Measurements from ENCODE around the gene TFR2.

The TFR2 gene

DNA sequence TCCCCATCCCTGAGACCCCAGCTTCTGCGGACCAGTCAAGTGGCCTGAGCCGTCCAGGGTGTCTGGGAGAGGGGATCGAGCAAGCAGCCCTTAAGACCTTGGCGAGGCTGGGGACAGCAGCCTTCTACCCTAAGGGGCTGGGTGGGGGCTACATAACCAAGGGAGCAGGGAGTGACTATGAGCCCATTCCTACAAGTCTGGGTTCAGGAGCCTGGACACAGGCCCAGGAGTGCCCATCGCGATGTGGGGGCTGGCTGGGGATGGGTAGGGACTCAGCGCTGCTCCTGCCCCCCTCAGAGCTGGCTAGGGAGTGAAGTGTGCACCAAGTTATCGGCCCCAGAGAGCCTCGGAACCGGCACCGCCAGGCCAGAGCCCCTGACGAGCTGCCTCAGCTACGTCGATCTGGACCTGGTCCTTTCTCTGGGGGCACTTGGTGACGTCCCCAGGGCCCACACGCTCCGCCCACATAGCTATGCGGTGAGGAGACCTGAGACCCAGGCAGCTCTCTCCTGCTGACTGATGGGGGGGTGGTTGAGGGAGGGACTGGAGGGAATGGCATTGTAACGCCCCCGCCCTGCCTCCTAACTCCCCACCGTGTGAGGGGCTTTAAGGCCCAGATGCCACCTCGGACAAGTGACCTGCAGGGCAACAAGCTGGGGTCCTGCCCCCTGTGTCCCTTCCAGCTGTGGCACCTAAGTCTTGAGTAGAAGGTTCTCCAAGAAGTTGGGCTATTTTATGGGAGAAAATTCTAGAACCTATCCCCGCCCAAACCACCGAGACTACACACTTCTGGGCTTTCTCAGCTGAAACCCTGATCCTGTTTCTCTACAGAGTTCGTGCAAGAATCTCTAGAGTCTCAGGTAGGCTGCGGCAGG is 70.2 kb downstream of the TFR2 start:
- no peak for DNase-seq
